H1 (cell line): ENCODE data around the gene ST8SIA2. TPM values are rescaled to one million over a fixed set of nuclear protein-coding genes. Genes with fewer than 3 reads are reported as not detected.

Experiments
- EP300 ChIP-seq, 2 experiments: IDR thresholded peaks; 1 replicate in 1 of 2; 2 replicates in 1 of 2; pipeline ENCODE4 v1.6.1; 2011 to 2012; ENCODE audit warnings: low read depth in 2 of 2, low read length in 2 of 2, mild to moderate bottlenecking in 2 of 2, borderline replicate concordance in 1 of 2, inconsistent platforms in 1 of 2, moderate library complexity in 1 of 2
- HDAC6 ChIP-seq: IDR thresholded peaks from one replicate; pipeline ENCODE4 v1.7.1; 2012; ENCODE audit warnings: low read depth, mild to moderate bottlenecking, inconsistent platforms, low read length, moderate library complexity
- JUND ChIP-seq: IDR thresholded peaks from 2 replicates; pipeline ENCODE4 v1.6.1; 2011; ENCODE audit warnings: mild to moderate bottlenecking, improper control_type of control experiment, low read length
- POLR2A ChIP-seq, 2 experiments: IDR thresholded peaks; 1 replicate in 1 of 2; 2 replicates in 1 of 2; pipeline ENCODE4 v1.6.1; 2011; ENCODE audit warnings: low read depth in 2 of 2, low read length in 2 of 2, mild to moderate bottlenecking in 2 of 2; ENCODE audit errors: control extremely low read depth in 1 of 2
- POU5F1 ChIP-seq: IDR thresholded peaks from 2 replicates; pipeline ENCODE4 v1.6.1; 2011; ENCODE audit warnings: low read depth, mild to moderate bottlenecking, low read length, moderate library complexity
- SP1 ChIP-seq: IDR thresholded peaks from 2 replicates; pipeline ENCODE4 v1.6.1; 2011; ENCODE audit warnings: low read depth, low read length
- polyA plus RNA-seq, 7 experiments: library from polyadenylated mRNA; depleted of rRNA in 3 of 7; stranded (reverse) in 5 of 7; unstranded in 2 of 7; fragments of >200 nt in 5 of 7; fragments of 200-250 nt in 2 of 7; gene quantifications; 1 replicate in 5 of 7; 2 replicates in 1 of 7; 4 replicates in 1 of 7; pipeline versions ENCODE4 v1.2.1 to v1.2.3, GENCODE V29; 2011 to 2013; ENCODE audit warnings: missing spikeins in 2 of 7, mixed read lengths in 2 of 7
- total RNA-seq: library from RNA; stranded (reverse); fragmentation: NEBNext Ultra II Directional; extraction: Animal tissue kit (Norgen Biotek cat#: 25700); gene quantifications from 2 replicates; pipeline ENCODE4 v1.2.1, GENCODE V29; 2021
- TF ChIP-seq, protein P1 (sequence below): fragments of 300-600 bp; sonication (generic); IDR thresholded peaks from 2 replicates; pipeline ENCODE4 v1.7.1; 2012; ENCODE audit warnings: low read length, moderate library complexity, mild to moderate bottlenecking, inconsistent platforms; ENCODE audit not compliant: insufficient replicate concordance
- TF ChIP-seq, protein P2 (sequence below), 3 experiments: IDR thresholded peaks; 1 replicate in 2 of 3; 2 replicates in 1 of 3; pipeline versions ENCODE4 v1.5.1 to v1.6.1; 2011; ENCODE audit warnings: low read length in 3 of 3, mild to moderate bottlenecking in 3 of 3, inconsistent platforms in 2 of 3, low read depth in 1 of 3, moderate library complexity in 1 of 3; ENCODE audit not compliant: insufficient read depth in 1 of 3; ENCODE audit errors: control extremely low read depth in 1 of 3

Gene ST8SIA2
- total and polyA plus RNA-seq, 2 of the 8 experiments (the other 6 are each of a cell fraction or from before 2014, with no cell fraction given) = 3.0 to 4.5 TPM

DNA sequence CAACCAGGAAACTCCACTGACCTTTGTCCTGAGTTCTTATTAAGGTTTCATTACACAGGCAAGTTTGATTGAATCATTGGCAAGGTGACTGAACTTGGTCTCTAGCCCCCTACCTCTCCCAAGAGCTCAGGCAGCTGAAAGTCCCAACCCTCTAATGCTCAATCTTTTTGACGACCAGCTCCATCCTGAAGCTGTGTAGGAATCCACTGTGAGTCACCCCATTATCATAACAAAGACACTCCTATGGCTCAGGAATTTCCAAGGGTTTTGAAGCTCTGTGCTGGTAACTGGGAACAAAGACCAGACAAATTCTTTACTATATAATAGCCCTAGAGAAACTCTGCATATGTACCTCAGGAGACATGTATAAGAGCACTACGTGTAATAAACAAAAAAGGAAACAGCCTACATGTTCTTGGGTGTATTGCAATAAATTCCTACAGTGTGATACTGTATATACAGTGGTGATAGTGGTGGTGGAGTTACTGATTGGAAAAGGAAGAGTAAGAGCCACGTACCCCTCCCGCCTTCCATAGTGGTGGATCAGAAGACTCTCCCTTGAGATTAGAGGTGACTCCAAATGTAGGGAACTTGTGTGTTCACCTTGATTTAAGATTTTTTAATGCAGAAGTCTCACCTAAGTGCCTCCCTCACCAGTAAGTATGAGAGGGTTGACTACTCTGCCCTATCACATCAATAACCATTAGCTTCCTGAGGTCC, 116.6 kb downstream of the ST8SIA2 start (continued):
- TF ChIP-seq, protein P1, sequence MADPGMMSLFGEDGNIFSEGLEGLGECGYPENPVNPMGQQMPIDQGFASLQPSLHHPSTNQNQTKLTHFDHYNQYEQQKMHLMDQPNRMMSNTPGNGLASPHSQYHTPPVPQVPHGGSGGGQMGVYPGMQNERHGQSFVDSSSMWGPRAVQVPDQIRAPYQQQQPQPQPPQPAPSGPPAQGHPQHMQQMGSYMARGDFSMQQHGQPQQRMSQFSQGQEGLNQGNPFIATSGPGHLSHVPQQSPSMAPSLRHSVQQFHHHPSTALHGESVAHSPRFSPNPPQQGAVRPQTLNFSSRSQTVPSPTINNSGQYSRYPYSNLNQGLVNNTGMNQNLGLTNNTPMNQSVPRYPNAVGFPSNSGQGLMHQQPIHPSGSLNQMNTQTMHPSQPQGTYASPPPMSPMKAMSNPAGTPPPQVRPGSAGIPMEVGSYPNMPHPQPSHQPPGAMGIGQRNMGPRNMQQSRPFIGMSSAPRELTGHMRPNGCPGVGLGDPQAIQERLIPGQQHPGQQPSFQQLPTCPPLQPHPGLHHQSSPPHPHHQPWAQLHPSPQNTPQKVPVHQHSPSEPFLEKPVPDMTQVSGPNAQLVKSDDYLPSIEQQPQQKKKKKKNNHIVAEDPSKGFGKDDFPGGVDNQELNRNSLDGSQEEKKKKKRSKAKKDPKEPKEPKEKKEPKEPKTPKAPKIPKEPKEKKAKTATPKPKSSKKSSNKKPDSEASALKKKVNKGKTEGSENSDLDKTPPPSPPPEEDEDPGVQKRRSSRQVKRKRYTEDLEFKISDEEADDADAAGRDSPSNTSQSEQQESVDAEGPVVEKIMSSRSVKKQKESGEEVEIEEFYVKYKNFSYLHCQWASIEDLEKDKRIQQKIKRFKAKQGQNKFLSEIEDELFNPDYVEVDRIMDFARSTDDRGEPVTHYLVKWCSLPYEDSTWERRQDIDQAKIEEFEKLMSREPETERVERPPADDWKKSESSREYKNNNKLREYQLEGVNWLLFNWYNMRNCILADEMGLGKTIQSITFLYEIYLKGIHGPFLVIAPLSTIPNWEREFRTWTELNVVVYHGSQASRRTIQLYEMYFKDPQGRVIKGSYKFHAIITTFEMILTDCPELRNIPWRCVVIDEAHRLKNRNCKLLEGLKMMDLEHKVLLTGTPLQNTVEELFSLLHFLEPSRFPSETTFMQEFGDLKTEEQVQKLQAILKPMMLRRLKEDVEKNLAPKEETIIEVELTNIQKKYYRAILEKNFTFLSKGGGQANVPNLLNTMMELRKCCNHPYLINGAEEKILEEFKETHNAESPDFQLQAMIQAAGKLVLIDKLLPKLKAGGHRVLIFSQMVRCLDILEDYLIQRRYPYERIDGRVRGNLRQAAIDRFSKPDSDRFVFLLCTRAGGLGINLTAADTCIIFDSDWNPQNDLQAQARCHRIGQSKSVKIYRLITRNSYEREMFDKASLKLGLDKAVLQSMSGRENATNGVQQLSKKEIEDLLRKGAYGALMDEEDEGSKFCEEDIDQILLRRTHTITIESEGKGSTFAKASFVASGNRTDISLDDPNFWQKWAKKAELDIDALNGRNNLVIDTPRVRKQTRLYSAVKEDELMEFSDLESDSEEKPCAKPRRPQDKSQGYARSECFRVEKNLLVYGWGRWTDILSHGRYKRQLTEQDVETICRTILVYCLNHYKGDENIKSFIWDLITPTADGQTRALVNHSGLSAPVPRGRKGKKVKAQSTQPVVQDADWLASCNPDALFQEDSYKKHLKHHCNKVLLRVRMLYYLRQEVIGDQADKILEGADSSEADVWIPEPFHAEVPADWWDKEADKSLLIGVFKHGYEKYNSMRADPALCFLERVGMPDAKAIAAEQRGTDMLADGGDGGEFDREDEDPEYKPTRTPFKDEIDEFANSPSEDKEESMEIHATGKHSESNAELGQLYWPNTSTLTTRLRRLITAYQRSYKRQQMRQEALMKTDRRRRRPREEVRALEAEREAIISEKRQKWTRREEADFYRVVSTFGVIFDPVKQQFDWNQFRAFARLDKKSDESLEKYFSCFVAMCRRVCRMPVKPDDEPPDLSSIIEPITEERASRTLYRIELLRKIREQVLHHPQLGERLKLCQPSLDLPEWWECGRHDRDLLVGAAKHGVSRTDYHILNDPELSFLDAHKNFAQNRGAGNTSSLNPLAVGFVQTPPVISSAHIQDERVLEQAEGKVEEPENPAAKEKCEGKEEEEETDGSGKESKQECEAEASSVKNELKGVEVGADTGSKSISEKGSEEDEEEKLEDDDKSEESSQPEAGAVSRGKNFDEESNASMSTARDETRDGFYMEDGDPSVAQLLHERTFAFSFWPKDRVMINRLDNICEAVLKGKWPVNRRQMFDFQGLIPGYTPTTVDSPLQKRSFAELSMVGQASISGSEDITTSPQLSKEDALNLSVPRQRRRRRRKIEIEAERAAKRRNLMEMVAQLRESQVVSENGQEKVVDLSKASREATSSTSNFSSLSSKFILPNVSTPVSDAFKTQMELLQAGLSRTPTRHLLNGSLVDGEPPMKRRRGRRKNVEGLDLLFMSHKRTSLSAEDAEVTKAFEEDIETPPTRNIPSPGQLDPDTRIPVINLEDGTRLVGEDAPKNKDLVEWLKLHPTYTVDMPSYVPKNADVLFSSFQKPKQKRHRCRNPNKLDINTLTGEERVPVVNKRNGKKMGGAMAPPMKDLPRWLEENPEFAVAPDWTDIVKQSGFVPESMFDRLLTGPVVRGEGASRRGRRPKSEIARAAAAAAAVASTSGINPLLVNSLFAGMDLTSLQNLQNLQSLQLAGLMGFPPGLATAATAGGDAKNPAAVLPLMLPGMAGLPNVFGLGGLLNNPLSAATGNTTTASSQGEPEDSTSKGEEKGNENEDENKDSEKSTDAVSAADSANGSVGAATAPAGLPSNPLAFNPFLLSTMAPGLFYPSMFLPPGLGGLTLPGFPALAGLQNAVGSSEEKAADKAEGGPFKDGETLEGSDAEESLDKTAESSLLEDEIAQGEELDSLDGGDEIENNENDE = no peak
- TF ChIP-seq HDAC6 (no peak), POU5F1 (peak; percentile 89), POLR2A (IDR thresholded peaks at IDR 0.05; ENCODE audit: control extremely low read depth in 1 of 2, low read depth in 2 of 2, low read length in 2 of 2) (peak in 1 of 2 experiments; percentile 30; a peak in 1 of 3 replicates), JUND (peak; percentile 100), SP1 (peak; percentile 59; the same call in 1 of the 2 replicates), EP300 (IDR thresholded peaks at IDR 0.05; ENCODE audit: borderline replicate concordance in 1 of 2, low read depth in 2 of 2, low read length in 2 of 2) (peak in 1 of 2 experiments; percentile 85; a peak in 1 of 3 replicates)
- TF ChIP-seq, protein P2, sequence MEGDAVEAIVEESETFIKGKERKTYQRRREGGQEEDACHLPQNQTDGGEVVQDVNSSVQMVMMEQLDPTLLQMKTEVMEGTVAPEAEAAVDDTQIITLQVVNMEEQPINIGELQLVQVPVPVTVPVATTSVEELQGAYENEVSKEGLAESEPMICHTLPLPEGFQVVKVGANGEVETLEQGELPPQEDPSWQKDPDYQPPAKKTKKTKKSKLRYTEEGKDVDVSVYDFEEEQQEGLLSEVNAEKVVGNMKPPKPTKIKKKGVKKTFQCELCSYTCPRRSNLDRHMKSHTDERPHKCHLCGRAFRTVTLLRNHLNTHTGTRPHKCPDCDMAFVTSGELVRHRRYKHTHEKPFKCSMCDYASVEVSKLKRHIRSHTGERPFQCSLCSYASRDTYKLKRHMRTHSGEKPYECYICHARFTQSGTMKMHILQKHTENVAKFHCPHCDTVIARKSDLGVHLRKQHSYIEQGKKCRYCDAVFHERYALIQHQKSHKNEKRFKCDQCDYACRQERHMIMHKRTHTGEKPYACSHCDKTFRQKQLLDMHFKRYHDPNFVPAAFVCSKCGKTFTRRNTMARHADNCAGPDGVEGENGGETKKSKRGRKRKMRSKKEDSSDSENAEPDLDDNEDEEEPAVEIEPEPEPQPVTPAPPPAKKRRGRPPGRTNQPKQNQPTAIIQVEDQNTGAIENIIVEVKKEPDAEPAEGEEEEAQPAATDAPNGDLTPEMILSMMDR (IDR thresholded peaks at IDR 0.05; ENCODE audit: control extremely low read depth in 1 of 3, insufficient read depth in 1 of 3, low read depth in 1 of 3, low read length in 3 of 3) = no peak
